Aorta (tissue), 5 donors: ENCODE measurements around the gene PTGER1. TPM values are rescaled to one million over a fixed set of nuclear protein-coding genes. Genes with fewer than 3 reads are reported as not detected.
A peak's percentile ranks its signal among the peaks of the same experiment; 100 is the strongest.

ENCODE experiments used
- ATAC-seq: fragments of 200-7000 bp; cut with Tn5 transposase; one replicate; pipeline ENCODE4 v1.9.1; 2022; ENCODE audit warnings: moderate library complexity; ENCODE audit not compliant: low FRiP score
- DNase-seq, 2 donors: peaks; one replicate each; pipeline ENCODE4 v3.0.0-alpha.2; 2020
- H3K27ac ChIP-seq, 2 donors: one replicate each; pipeline ENCODE4 v1.5.1; 2013; ENCODE audit warnings: low read length in 2 of 2, mild to moderate bottlenecking in 2 of 2, moderate library complexity in 2 of 2, control low read depth in 1 of 2, inconsistent platforms in 1 of 2, low read depth in 1 of 2
- H3K27me3 ChIP-seq, 2 donors: one replicate each; pipeline ENCODE4 v1.6.1; 2013; ENCODE audit warnings: control low read depth in 1 of 2, low read length in 1 of 2, mild to moderate bottlenecking in 1 of 2, moderate library complexity in 1 of 2; ENCODE audit not compliant: insufficient read depth in 2 of 2, control insufficient read depth in 1 of 2
- H3K36me3 ChIP-seq, 2 donors: one replicate each; pipeline ENCODE4 v1.6.1; 2013; ENCODE audit warnings: control low read depth in 1 of 2, low read length in 1 of 2, mild to moderate bottlenecking in 1 of 2; ENCODE audit not compliant: insufficient read depth in 2 of 2, control insufficient read depth in 1 of 2
- H3K4me1 ChIP-seq, 2 donors: one replicate each; pipeline ENCODE4 v1.6.1; 2013; ENCODE audit warnings: low read length in 2 of 2, control low read depth in 1 of 2, mild to moderate bottlenecking in 1 of 2, moderate library complexity in 1 of 2; ENCODE audit not compliant: insufficient read depth in 2 of 2, control insufficient read depth in 1 of 2
- H3K4me3 ChIP-seq, 2 donors: one replicate each; pipeline ENCODE4 v1.5.1; 2013; ENCODE audit warnings: low read length in 2 of 2, control low read depth in 1 of 2, mild to moderate bottlenecking in 1 of 2
- H3K9me3 ChIP-seq: one replicate; pipeline ENCODE4 v1.6.1; 2013; ENCODE audit warnings: mild to moderate bottlenecking, low read length; ENCODE audit not compliant: control insufficient read depth
- WGBS, 2 donors: extraction: QIAGEN DNeasy Blood & Tissue Kit; methylation state at CpG; one replicate each; pipeline ENCODE4 v1.1.7; 2013; 5-methylcytosine and 5-hydroxymethylcytosine counted together
- intact Hi-C, 2 donors: fragments of 100-400 bp; cut with DNase I; formaldehyde crosslinking; loops; one replicate each; pipeline versions ENCODE4 v1.14.2 to v1.15.0; 2022
- polyA plus RNA-seq, 2 donors: library from polyadenylated mRNA; stranded (reverse); fragments of 200-250 nt; gene quantifications; one replicate each; pipeline ENCODE4 v1.2.3, GENCODE V29; 2013
- total RNA-seq, 2 donors: library from RNA; stranded (reverse); fragmentation: NEBNext Ultra II Directional; extraction: Animal tissue kit (Norgen Biotek cat#: 25700); gene quantifications; one replicate each; pipeline ENCODE4 v1.2.1, GENCODE V29; 2021
- donor health status: healthy with polysubstance abuse.
- donor health status: Bipolar disorder and iron deficiency.
- donor health status: DM: no; HTN: no; CAD: no.
- donor health status: DM: no; HTN: no; CAD: no.
- donor health status: DM: yes; HTN: yes; CAD: no.

Gene PTGER1
- total and polyA plus RNA-seq, 4 donors = 2.3 to 4.4 TPM; not detected in 2

- H3K27me3 ChIP-seq = no peaks in the 10 kb centered on the region
- H3K9me3 ChIP-seq = no peaks in the 10 kb centered on the region
- intact Hi-C loops = loop anchor here (5.0 to 10.0 kb wide), 3 partner anchors 119 to 326 kb away; no protein-coding TSS in a partner anchor
- H3K27ac ChIP-seq = no peak overlapping the region
- peaks cover 0 to 2% of the 10 kb centered on the region in 2 donors for H3K36me3 ChIP-seq
- DNase-seq (no peak), ATAC-seq (no peak)
- 5 to 7% methylated on average over 73 to 97 of the region's 97 CpGs for WGBS, 2 donors
- H3K4me3 ChIP-seq = no peak overlapping the region
- H3K4me1 ChIP-seq = no peaks in the 10 kb centered on the region
These were observed 1.8 kb downstream of the PTGER1 start for GRCh38 chr19:14473073-14473977.

- Histone ChIP-seq H3K36me3 (peaks cover 0 to 5% of the 10 kb centered on the region in 2 donors), H3K4me3 (no peak overlapping the region), H3K9me3 (no peaks in the 10 kb centered on the region), H3K4me1 (no peaks in the 10 kb centered on the region), H3K27ac (no peak overlapping the region), H3K27me3 (no peaks in the 10 kb centered on the region)
- intact Hi-C loops = loop anchor here (5.0 to 10.0 kb wide), 3 partner anchors 118 to 325 kb away; no protein-coding TSS in a partner anchor
- WGBS, 2 donors = 2 to 3% methylated on average over 51 to 66 of the region's 66 CpGs
- ATAC-seq (peak; percentile 75), DNase-seq (peak; percentile 80 to 95)
These were observed 2.8 kb downstream of the PTGER1 start for GRCh38 chr19:14472202-14472938.

- Histone ChIP-seq H3K4me1 (no peaks in the 10 kb centered on the region), H3K27ac (no peak overlapping the region), H3K27me3 (no peaks in the 10 kb centered on the region), H3K36me3 (peaks cover 0 to 5% of the 10 kb centered on the region in 2 donors), H3K9me3 (no peaks in the 10 kb centered on the region), H3K4me3 (no peak overlapping the region)
- ATAC-seq = no peak
- intact Hi-C loops = loop anchor here (5.0 to 10.0 kb wide), 3 partner anchors 117 to 324 kb away; no protein-coding TSS in a partner anchor
- DNase-seq = no peak
- 77 to 81% methylated on average over 44 to 46 of the region's 46 CpGs for WGBS, 2 donors
These were observed 3.5 kb downstream of the PTGER1 start for GRCh38 chr19:14471436-14472187.

- ATAC-seq (no peak), DNase-seq (no peak)
- Histone ChIP-seq H3K4me3 (no peak overlapping the region), H3K9me3 (no peaks in the 10 kb centered on the region), H3K4me1 (no peaks in the 10 kb centered on the region), H3K27me3 (no peaks in the 10 kb centered on the region), H3K36me3 (peaks cover 0 to 5% of the 10 kb centered on the region in 2 donors), H3K27ac (no peak overlapping the region)
- intact Hi-C loops = loop anchor here (5.0 to 10.0 kb wide), 3 partner anchors 115 to 323 kb away; no protein-coding TSS in a partner anchor
- 82% methylated on average over 31 to 32 of the region's 32 CpGs for WGBS, 2 donors
These were observed 4.9 kb downstream of the PTGER1 start for GRCh38 chr19:14470031-14470876.

GRCh38 chr19:14467816-14468215 is 7.3 kb downstream of the PTGER1 start:
- WGBS, 2 donors = 72 to 75% methylated on average over 9 of the region's 9 CpGs

GRCh38 chr19:14467391-14467790 is 7.8 kb downstream of the PTGER1 start:
- ATAC-seq (no peak), DNase-seq (no peak)
- H3K4me3 ChIP-seq = no peak overlapping the region
- intact Hi-C loops = no loop called here
- H3K4me1 ChIP-seq = no peaks in the 10 kb centered on the region
- H3K27me3 ChIP-seq = no peaks in the 10 kb centered on the region
- peaks cover 0 to 8% of the 10 kb centered on the region in 2 donors for H3K36me3 ChIP-seq
- H3K27ac ChIP-seq = no peak overlapping the region
- no peaks in the 10 kb centered on the region for H3K9me3 ChIP-seq
- WGBS, 2 donors = 83 to 88% methylated on average over 12 of the region's 12 CpGs

More at GRCh38 chr19:14467816-14468215, 7.3 kb downstream of the PTGER1 start:
- no peak overlapping the region for H3K4me3 ChIP-seq
- no peaks in the 10 kb centered on the region for H3K27me3 ChIP-seq
- ATAC-seq (no peak), DNase-seq (no peak)
- peaks cover 0 to 8% of the 10 kb centered on the region in 2 donors for H3K36me3 ChIP-seq
- no peaks in the 10 kb centered on the region for H3K4me1 ChIP-seq
- H3K9me3 ChIP-seq = no peaks in the 10 kb centered on the region
- H3K27ac ChIP-seq = no peak overlapping the region
- intact Hi-C loops = no loop called here

GRCh38 chr19:14463747-14464146 is 11.4 kb downstream of the PTGER1 start:
- Histone ChIP-seq H3K4me1 (no peaks in the 10 kb centered on the region), H3K27me3 (no peaks in the 10 kb centered on the region), H3K36me3 (peaks cover 0 to 8% of the 10 kb centered on the region in 2 donors), H3K4me3 (no peak overlapping the region), H3K9me3 (no peaks in the 10 kb centered on the region), H3K27ac (no peak overlapping the region)
- intact Hi-C loops = no loop called here
- ATAC-seq (no peak), DNase-seq (no peak)
- WGBS, 2 donors = 93 to 94% methylated on average over 21 of the region's 21 CpGs
